NCI-H187 treated with DMSO at 0.1 percent for 48 hours (cell line): ENCODE data around the gene CYP27C1.
"Not testable (repeated sequence)": the region's sequence is repeated elsewhere in the genome, so short reads cannot be mapped to it uniquely, and the experiment has no call there.

Experiments
- DNase-seq: peaks from one replicate; lab custom pipeline; 2025; lab: John Stamatoyannopoulos, UW

CYP27C1 gene

GRCh38 chr2:127170452-127171197 is 49.5 kb downstream of the CYP27C1 start:
- DNase-seq, result no peak

GRCh38 chr2:127170021-127170420 is 50.1 kb downstream of the CYP27C1 start:
- no peak for DNase-seq

GRCh38 chr2:127169066-127169660 is 50.9 kb downstream of the CYP27C1 start:
- DNase-seq, result no peak

GRCh38 chr2:127166231-127166860 is 53.8 kb downstream of the CYP27C1 start:
- no peak for DNase-seq

GRCh38 chr2:127165539-127165935 is 54.6 kb downstream of the CYP27C1 start:
- no peak for DNase-seq

GRCh38 chr2:127164761-127165538 is 55.1 kb downstream of the CYP27C1 start:
- DNase-seq, result no peak

- no peak for DNase-seq
Observed at GRCh38 chr2:127163921-127164320, 56.2 kb downstream of the CYP27C1 start.

GRCh38 chr2:127163090-127163406 is 57.1 kb downstream of the CYP27C1 start:
- DNase-seq, result not testable (repeated sequence)

- DNase-seq, result no peak
Observed at GRCh38 chr2:127162261-127163089, 57.6 kb downstream of the CYP27C1 start.

- no peak for DNase-seq
Observed at GRCh38 chr2:127161176-127162136, 58.6 kb downstream of the CYP27C1 start.

GRCh38 chr2:127160676-127161075 is 59.4 kb downstream of the CYP27C1 start:
- no peak for DNase-seq

GRCh38 chr2:127159543-127159942 is 60.6 kb downstream of the CYP27C1 start:
- no peak for DNase-seq

- DNase-seq, result no peak
Observed at GRCh38 chr2:127158614-127159290, 61.3 kb downstream of the CYP27C1 start.

- no peak for DNase-seq
Observed at GRCh38 chr2:127157651-127158485, 62.2 kb downstream of the CYP27C1 start.

GRCh38 chr2:127157114-127157513 is 63.0 kb downstream of the CYP27C1 start:
- DNase-seq, result no peak

GRCh38 chr2:127155947-127156346 is 64.2 kb downstream of the CYP27C1 start:
- no peak for DNase-seq

- DNase-seq, result no peak
Observed at GRCh38 chr2:127155028-127155581, 65.0 kb downstream of the CYP27C1 start.

GRCh38 chr2:127154396-127154795 is 65.7 kb downstream of the CYP27C1 start:
- DNase-seq, result no peak

GRCh38 chr2:127153691-127154158 is 66.4 kb downstream of the CYP27C1 start:
- no peak for DNase-seq
